Measurements from ENCODE around the gene ARAP1. TPM values are rescaled to one million over a fixed set of nuclear protein-coding genes. Genes with fewer than 3 reads are reported as not detected.

ARAP1 gene
- total RNA-seq, 1 donor from 2014 or later, result 79.0 TPM

DNA sequence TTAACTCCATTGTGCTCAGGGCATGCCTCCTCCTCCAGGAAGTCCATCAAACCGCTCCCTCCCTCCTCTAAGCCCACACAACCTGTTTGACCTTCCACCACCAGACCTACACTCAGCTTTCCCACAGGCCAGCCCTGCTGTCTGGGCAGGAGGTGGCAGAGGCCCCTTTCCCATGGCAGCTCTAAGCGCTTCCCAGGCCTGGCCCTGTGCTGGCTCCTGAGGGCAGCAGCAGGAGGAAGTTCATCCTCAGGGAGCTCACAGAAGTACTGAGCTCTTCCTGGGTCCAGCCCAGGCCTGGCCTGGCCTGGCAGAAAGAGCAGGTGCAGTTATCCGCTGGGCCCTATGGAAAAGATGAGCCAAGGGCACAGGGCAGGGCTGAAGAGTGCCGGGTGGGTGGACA, 31.4 kb downstream of the ARAP1 start:
- Mint-ChIP-seq H3K4me1 (peaks cover 27% of the 10 kb centered on the region), H3K9me3 (no peaks in the 10 kb centered on the region)

DNA sequence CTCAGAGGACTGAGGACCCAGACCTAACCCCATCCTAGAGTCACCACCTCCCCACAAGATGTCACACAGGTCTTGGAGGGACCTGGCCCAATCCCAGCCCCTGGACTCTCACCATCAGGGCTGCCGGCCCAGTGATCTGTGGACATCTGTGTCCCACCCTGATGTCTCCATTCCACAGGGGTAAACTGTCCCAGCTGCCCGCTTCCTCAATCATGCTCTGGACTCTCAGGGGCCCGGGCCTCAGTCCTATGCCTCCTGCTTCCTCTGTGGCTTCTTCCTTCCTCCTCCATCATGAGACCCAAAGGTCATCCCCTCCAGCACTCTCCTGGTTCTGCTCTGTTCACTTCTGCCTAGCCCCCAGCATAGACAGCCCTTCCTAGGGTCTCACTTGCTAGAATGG, 32.2 kb downstream of the ARAP1 start:
- DNase-seq (ENCODE audit: low read depth, low spot score), result no peak
- Mint-ChIP-seq H3K4me1 (peaks cover 25% of the 10 kb centered on the region), H3K9me3 (no peaks in the 10 kb centered on the region), H3K27me3 (ENCODE audit: low read depth) (no peaks in the 10 kb centered on the region), H3K4me3 (peak overlapping the region; percentile 20), H3K27ac (ENCODE audit: unreplicated experiment) (peak overlapping the region; percentile 64), H3K36me3 (ENCODE audit: low read depth) (no peaks in the 10 kb centered on the region)
- TF ChIP-seq, protein P1, sequence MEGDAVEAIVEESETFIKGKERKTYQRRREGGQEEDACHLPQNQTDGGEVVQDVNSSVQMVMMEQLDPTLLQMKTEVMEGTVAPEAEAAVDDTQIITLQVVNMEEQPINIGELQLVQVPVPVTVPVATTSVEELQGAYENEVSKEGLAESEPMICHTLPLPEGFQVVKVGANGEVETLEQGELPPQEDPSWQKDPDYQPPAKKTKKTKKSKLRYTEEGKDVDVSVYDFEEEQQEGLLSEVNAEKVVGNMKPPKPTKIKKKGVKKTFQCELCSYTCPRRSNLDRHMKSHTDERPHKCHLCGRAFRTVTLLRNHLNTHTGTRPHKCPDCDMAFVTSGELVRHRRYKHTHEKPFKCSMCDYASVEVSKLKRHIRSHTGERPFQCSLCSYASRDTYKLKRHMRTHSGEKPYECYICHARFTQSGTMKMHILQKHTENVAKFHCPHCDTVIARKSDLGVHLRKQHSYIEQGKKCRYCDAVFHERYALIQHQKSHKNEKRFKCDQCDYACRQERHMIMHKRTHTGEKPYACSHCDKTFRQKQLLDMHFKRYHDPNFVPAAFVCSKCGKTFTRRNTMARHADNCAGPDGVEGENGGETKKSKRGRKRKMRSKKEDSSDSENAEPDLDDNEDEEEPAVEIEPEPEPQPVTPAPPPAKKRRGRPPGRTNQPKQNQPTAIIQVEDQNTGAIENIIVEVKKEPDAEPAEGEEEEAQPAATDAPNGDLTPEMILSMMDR (conservative IDR thresholded peaks at IDR 0.05), result no peak

More for the DNA sequence above, 31.4 kb downstream of the ARAP1 start:
- Mint-ChIP-seq H3K36me3 (ENCODE audit: low read depth) (no peaks in the 10 kb centered on the region), H3K4me3 (no peak overlapping the region), H3K27ac (ENCODE audit: unreplicated experiment) (no peak overlapping the region), H3K27me3 (ENCODE audit: low read depth) (no peaks in the 10 kb centered on the region)
- no peak for DNase-seq (ENCODE audit: low read depth, low spot score)
- TF ChIP-seq, protein P1 (conservative IDR thresholded peaks at IDR 0.05), result no peak

DNA sequence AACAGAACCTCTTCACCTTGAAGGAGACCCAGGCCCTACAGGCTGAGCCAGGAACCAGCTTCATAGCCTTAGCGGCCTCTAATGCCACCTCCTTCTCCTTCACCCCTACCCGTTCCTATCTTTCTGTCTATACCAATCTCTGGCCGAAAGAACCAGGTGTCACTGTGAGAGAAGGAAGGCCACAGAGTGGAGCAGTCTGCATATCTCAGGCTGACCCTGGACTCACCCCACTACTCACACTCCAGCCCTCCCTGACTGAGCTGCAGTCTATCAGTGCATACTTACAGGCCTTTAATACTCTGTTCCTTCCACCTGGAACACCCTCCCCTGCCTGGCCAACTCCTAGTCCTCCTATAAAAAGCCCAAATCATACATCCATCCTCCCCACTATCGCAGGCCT, 32.7 kb downstream of the ARAP1 start:
- no peak for DNase-seq (ENCODE audit: low read depth, low spot score)
- H3K4me3 Mint-ChIP-seq, result peak overlapping the region; percentile 20
- H3K36me3 Mint-ChIP-seq (ENCODE audit: low read depth), result no peaks in the 10 kb centered on the region
- H3K9me3 Mint-ChIP-seq, result no peaks in the 10 kb centered on the region
- peaks cover 27% of the 10 kb centered on the region for H3K4me1 Mint-ChIP-seq
- H3K27ac Mint-ChIP-seq (ENCODE audit: unreplicated experiment), result no peak overlapping the region
- H3K27me3 Mint-ChIP-seq (ENCODE audit: low read depth), result no peaks in the 10 kb centered on the region
- TF ChIP-seq, protein P1 (conservative IDR thresholded peaks at IDR 0.05), result no peak

DNA sequence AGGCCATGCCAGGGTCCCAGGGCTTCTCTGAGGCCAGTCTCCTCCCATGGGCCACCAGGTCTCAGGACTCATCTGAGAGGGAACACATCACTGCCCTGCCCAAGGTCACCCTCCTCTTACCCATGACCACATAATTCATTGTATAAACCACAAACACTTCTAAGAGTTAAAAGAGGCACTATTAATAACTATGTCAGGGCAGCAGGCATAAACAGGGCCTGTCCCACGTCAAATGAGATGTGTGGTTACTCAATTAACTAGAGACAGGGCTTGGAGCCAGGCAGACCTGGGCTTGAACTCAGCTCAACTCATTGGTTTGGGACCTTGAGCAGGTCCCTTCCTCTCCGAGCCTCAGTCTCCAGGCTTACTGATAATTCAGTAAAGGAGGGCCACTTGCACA, 33.1 kb downstream of the ARAP1 start:
- no peak for DNase-seq (ENCODE audit: low read depth, low spot score)
- Mint-ChIP-seq H3K36me3 (ENCODE audit: low read depth) (no peaks in the 10 kb centered on the region), H3K4me1 (peaks cover 31% of the 10 kb centered on the region), H3K4me3 (no peak overlapping the region), H3K9me3 (no peaks in the 10 kb centered on the region), H3K27ac (ENCODE audit: unreplicated experiment) (no peak overlapping the region), H3K27me3 (ENCODE audit: low read depth) (no peaks in the 10 kb centered on the region)
- TF ChIP-seq, protein P1 (conservative IDR thresholded peaks at IDR 0.05), result no peak

DNA sequence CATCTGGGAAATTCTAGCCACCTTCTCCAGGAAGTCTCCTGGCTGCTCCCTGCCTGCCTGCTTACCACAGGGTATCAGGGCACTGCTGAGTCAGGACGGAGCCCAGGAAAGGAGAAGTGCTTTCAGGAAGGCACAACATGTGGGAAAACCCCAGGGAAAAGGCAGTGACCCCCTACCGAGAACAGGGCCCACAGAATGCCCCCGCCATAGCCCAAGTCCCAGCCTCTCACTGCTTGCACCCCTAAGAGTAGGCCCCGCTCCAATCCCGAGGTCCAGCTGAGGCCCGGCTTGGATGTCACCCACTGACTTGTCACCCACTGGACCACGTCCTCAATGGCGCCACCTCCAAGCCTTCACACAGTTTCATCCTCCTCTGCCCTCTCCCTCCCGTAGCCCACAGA, 34.1 kb downstream of the ARAP1 start:
- no peaks in the 10 kb centered on the region for H3K27me3 Mint-ChIP-seq (ENCODE audit: low read depth)
- TF ChIP-seq, protein P1 (conservative IDR thresholded peaks at IDR 0.05), result no peak
- DNase-seq (ENCODE audit: low read depth, low spot score), result no peak
- no peaks in the 10 kb centered on the region for H3K9me3 Mint-ChIP-seq
- H3K36me3 Mint-ChIP-seq (ENCODE audit: low read depth), result no peaks in the 10 kb centered on the region
- H3K27ac Mint-ChIP-seq (ENCODE audit: unreplicated experiment), result no peak overlapping the region
- H3K4me1 Mint-ChIP-seq, result peaks cover 31% of the 10 kb centered on the region
- no peak overlapping the region for H3K4me3 Mint-ChIP-seq

All from neural crest cell (in vitro differentiated cells).